ENCODE data around the gene SERPINA4.

Gene SERPINA4

DNA sequence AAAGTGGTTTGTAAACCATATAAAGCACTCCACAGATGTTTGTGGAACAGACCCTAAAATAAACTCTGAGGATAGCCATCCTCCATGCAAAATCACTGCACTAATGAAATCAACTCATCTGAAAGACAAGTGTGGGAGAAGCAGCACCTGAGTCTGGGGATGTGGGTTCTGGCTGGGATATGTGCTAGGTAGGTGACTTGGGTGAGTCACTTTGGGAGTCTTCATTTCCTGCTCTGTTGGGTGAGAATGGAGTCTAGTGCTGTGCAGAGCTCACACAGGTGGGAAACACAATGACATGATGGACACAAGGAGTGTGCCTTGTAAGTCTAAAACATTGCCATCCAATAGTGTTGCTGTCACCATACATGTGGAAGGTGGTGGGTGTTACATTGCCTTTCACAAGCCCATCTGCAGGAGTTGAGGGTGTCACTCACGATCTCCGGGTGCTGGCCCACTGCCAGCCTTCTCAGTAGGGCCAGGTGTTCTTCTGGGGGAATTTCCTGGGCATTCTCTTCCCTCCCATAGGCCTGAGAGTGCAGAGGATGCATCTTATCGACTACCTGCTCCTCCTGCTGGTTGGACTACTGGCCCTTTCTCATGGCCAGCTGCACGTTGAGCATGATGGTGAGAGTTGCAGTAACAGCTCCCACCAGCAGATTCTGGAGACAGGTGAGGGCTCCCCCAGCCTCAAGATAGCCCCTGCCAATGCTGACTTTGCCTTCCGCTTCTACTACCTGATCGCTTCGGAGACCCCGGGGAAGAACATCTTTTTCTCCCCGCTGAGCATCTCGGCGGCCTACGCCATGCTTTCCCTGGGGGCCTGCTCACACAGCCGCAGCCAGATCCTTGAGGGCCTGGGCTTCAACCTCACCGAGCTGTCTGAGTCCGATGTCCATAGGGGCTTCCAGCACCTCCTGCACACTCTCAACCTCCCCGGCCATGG, 2.0 kb downstream of the SERPINA4 start:
- no peak overlapping the region for H3K27ac ChIP-seq (ENCODE audit: low read depth, low read length)
- no peak overlapping the region for H3K4me3 ChIP-seq (ENCODE audit: low read depth in 1 of 5, low read length in 5 of 5)
- H3K36me3 ChIP-seq (ENCODE audit: control insufficient read depth in 5 of 5, insufficient read depth in 5 of 5, low read length in 5 of 5) = no peaks in the 10 kb centered on the region
- H3K9me3 ChIP-seq (ENCODE audit: control insufficient read depth in 5 of 5, low read length in 5 of 5) = no peaks in the 10 kb centered on the region
- H3K4me1 ChIP-seq (ENCODE audit: control insufficient read depth in 5 of 5, insufficient read depth in 5 of 5, low read length in 5 of 5) = no peaks in the 10 kb centered on the region
- H3K27me3 ChIP-seq (ENCODE audit: control insufficient read depth in 5 of 5, insufficient read depth in 4 of 5, low read length in 5 of 5) = peaks cover 0 to 6% (median 0%) of the 10 kb centered on the region in 5 donors
- no peak overlapping the region for H3K9ac ChIP-seq (ENCODE audit: low read length in 5 of 5)

DNA sequence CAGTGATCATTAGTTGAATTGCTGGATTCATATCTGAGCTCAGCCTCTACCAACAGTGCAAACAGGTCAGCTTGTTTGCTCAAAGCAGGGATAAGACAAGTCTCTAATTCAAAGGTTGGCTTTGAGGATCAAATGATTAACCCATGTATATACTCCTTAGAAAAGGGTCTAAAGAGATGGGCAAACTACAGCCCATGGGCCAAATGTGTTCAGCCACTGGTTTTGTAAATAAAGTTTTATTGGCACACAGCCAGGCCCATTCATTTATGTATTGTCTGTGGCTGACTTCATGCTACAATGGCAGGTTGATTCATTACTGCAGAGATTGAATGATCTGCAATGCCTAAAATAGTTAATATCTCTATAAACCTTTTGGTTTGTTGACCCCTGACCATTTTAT, 3.1 kb downstream of the SERPINA4 start:
- Histone ChIP-seq H3K27me3 (ENCODE audit: control insufficient read depth in 5 of 5, insufficient read depth in 4 of 5, low read length in 5 of 5) (peaks cover 0 to 6% (median 0%) of the 10 kb centered on the region in 5 donors), H3K4me3 (ENCODE audit: low read depth in 1 of 5, low read length in 5 of 5) (no peak overlapping the region), H3K36me3 (ENCODE audit: control insufficient read depth in 5 of 5, insufficient read depth in 5 of 5, low read length in 5 of 5) (no peaks in the 10 kb centered on the region), H3K27ac (ENCODE audit: low read depth, low read length) (no peak overlapping the region), H3K4me1 (ENCODE audit: control insufficient read depth in 5 of 5, insufficient read depth in 5 of 5, low read length in 5 of 5) (no peaks in the 10 kb centered on the region), H3K9ac (ENCODE audit: low read length in 5 of 5) (no peak overlapping the region), H3K9me3 (ENCODE audit: control insufficient read depth in 5 of 5, low read length in 5 of 5) (no peaks in the 10 kb centered on the region)

GRCh38 chr14:94568186-94568585, 6.9 kb downstream of the SERPINA4 start:
- H3K4me1 ChIP-seq (ENCODE audit: control insufficient read depth in 5 of 5, insufficient read depth in 5 of 5, low read length in 5 of 5) = peaks cover 0 to 10% (median 7%) of the 10 kb centered on the region in 5 donors
- H3K9me3 ChIP-seq (ENCODE audit: control insufficient read depth in 5 of 5, low read length in 5 of 5) = no peaks in the 10 kb centered on the region
- no peak overlapping the region for H3K9ac ChIP-seq (ENCODE audit: low read length in 5 of 5)
- H3K27me3 ChIP-seq (ENCODE audit: control insufficient read depth in 5 of 5, insufficient read depth in 4 of 5, low read length in 5 of 5) = peaks cover 0 to 8% (median 0%) of the 10 kb centered on the region in 5 donors
- H3K36me3 ChIP-seq (ENCODE audit: control insufficient read depth in 5 of 5, insufficient read depth in 5 of 5, low read length in 5 of 5) = no peaks in the 10 kb centered on the region
- H3K4me3 ChIP-seq (ENCODE audit: low read depth in 1 of 5, low read length in 5 of 5) = no peak overlapping the region
- H3K27ac ChIP-seq (ENCODE audit: low read depth, low read length) = no peak overlapping the region

DNA sequence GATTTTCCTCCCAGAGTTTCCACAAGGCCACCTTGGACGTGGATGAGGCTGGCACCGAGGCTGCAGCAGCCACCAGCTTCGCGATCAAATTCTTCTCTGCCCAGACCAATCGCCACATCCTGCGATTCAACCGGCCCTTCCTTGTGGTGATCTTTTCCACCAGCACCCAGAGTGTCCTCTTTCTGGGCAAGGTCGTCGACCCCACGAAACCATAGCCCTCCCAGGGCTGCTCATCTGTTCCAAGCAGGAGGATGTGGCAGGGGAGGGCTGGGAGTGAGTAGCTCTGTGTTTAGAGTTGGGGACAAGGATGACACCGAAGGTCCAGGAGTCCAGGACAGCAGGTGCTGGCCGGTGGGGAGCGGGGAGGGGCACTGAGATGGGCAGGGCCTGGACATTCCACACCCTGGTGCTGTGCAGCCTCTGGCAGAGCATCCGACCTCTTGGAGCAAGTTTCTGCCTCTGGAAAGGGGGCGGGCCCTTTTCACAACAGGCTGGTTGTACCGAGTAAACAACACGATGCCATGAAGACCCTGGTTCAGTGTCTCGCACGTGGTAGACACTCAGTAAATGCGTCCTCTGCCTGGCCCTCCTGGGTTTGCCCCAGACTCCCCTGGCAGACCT, 8.2 kb downstream of the SERPINA4 start:
- no peak overlapping the region for H3K9ac ChIP-seq (ENCODE audit: low read length in 5 of 5)
- H3K4me1 ChIP-seq (ENCODE audit: control insufficient read depth in 5 of 5, insufficient read depth in 5 of 5, low read length in 5 of 5) = peaks cover 0 to 10% (median 7%) of the 10 kb centered on the region in 5 donors
- no peaks in the 10 kb centered on the region for H3K36me3 ChIP-seq (ENCODE audit: control insufficient read depth in 5 of 5, insufficient read depth in 5 of 5, low read length in 5 of 5)
- H3K9me3 ChIP-seq (ENCODE audit: control insufficient read depth in 5 of 5, low read length in 5 of 5) = no peaks in the 10 kb centered on the region
- H3K27me3 ChIP-seq (ENCODE audit: control insufficient read depth in 5 of 5, insufficient read depth in 4 of 5, low read length in 5 of 5) = peaks cover 0 to 3% (median 0%) of the 10 kb centered on the region in 5 donors
- H3K27ac ChIP-seq (ENCODE audit: low read depth, low read length) = no peak overlapping the region
- no peak overlapping the region for H3K4me3 ChIP-seq (ENCODE audit: low read depth in 1 of 5, low read length in 5 of 5)

GRCh38 chr14:94570002-94570400, 8.8 kb downstream of the SERPINA4 start:
- H3K4me1 ChIP-seq (ENCODE audit: control insufficient read depth in 5 of 5, insufficient read depth in 5 of 5, low read length in 5 of 5) = peaks cover 0 to 10% (median 7%) of the 10 kb centered on the region in 5 donors
- H3K4me3 ChIP-seq (ENCODE audit: low read depth in 1 of 5, low read length in 5 of 5) = no peak overlapping the region
- H3K36me3 ChIP-seq (ENCODE audit: control insufficient read depth in 5 of 5, insufficient read depth in 5 of 5, low read length in 5 of 5) = no peaks in the 10 kb centered on the region
- no peak overlapping the region for H3K9ac ChIP-seq (ENCODE audit: low read length in 5 of 5)
- peaks cover 0 to 3% (median 0%) of the 10 kb centered on the region in 5 donors for H3K27me3 ChIP-seq (ENCODE audit: control insufficient read depth in 5 of 5, insufficient read depth in 4 of 5, low read length in 5 of 5)
- no peak overlapping the region for H3K27ac ChIP-seq (ENCODE audit: low read depth, low read length)
- H3K9me3 ChIP-seq (ENCODE audit: control insufficient read depth in 5 of 5, low read length in 5 of 5) = no peaks in the 10 kb centered on the region

- Histone ChIP-seq H3K27me3 (ENCODE audit: control insufficient read depth in 5 of 5, insufficient read depth in 4 of 5, low read length in 5 of 5) (peaks cover 0 to 3% (median 0%) of the 10 kb centered on the region in 5 donors), H3K4me1 (ENCODE audit: control insufficient read depth in 5 of 5, insufficient read depth in 5 of 5, low read length in 5 of 5) (peaks cover 0 to 10% (median 7%) of the 10 kb centered on the region in 5 donors), H3K9me3 (ENCODE audit: control insufficient read depth in 5 of 5, low read length in 5 of 5) (no peaks in the 10 kb centered on the region), H3K4me3 (ENCODE audit: low read depth in 1 of 5, low read length in 5 of 5) (no peak overlapping the region), H3K9ac (ENCODE audit: low read length in 5 of 5) (no peak overlapping the region), H3K36me3 (ENCODE audit: control insufficient read depth in 5 of 5, insufficient read depth in 5 of 5, low read length in 5 of 5) (no peaks in the 10 kb centered on the region), H3K27ac (ENCODE audit: low read depth, low read length) (no peak overlapping the region)
Observed at GRCh38 chr14:94570440-94570839, 9.2 kb downstream of the SERPINA4 start.

DNA sequence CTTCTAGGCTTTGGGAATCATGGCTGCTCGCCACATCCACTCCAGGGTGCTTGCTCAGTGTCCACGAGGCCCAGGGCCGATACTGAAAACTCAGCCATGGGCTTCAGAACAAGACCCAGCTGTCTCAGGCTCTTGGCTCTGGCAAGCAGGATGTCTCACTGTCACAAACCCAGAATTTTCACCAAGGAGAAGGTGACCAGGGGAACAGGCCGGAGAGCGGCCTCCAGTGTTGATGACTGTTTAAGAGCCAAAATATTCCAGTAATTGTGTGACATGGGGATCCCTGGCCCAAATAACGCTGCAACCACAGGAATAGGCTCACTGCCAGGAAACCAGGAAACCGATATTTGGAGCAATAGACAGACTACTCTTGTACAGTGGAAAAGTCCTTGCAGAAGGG, 10.2 kb downstream of the SERPINA4 start:
- Histone ChIP-seq H3K4me1 (ENCODE audit: control insufficient read depth in 5 of 5, insufficient read depth in 5 of 5, low read length in 5 of 5) (peaks cover 0 to 10% (median 7%) of the 10 kb centered on the region in 5 donors), H3K9ac (ENCODE audit: low read length in 5 of 5) (no peak overlapping the region), H3K27me3 (ENCODE audit: control insufficient read depth in 5 of 5, insufficient read depth in 4 of 5, low read length in 5 of 5) (peaks cover 0 to 4% (median 2%) of the 10 kb centered on the region in 5 donors), H3K4me3 (ENCODE audit: low read depth in 1 of 5, low read length in 5 of 5) (no peak overlapping the region), H3K36me3 (ENCODE audit: control insufficient read depth in 5 of 5, insufficient read depth in 5 of 5, low read length in 5 of 5) (no peaks in the 10 kb centered on the region), H3K9me3 (ENCODE audit: control insufficient read depth in 5 of 5, low read length in 5 of 5) (no peaks in the 10 kb centered on the region), H3K27ac (ENCODE audit: low read depth, low read length) (no peak overlapping the region)

DNA sequence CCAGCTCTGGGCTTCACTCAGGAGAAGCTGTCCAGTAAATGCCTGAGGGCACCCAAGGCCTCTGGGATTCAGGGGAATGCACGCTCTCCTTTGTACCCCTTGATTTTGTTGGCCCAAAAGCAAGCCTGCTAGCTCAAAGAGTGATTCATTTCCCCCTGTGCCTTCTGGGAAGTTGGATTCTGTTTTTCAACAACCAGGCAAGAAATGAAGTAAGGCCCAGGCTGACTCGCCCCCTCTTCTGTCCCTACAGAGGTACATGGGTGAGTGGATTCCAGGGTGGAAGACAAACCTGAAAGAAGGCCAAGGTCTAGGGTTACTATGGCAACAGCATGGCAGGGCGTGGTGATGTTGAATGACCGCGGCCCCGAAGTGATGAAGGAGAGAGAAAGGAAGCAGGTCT, 10.7 kb downstream of the SERPINA4 start:
- Histone ChIP-seq H3K4me3 (ENCODE audit: low read depth in 1 of 5, low read length in 5 of 5) (no peak overlapping the region), H3K36me3 (ENCODE audit: control insufficient read depth in 5 of 5, insufficient read depth in 5 of 5, low read length in 5 of 5) (no peaks in the 10 kb centered on the region), H3K9me3 (ENCODE audit: control insufficient read depth in 5 of 5, low read length in 5 of 5) (no peaks in the 10 kb centered on the region), H3K27ac (ENCODE audit: low read depth, low read length) (no peak overlapping the region), H3K9ac (ENCODE audit: low read length in 5 of 5) (no peak overlapping the region), H3K27me3 (ENCODE audit: control insufficient read depth in 5 of 5, insufficient read depth in 4 of 5, low read length in 5 of 5) (peaks cover 0 to 7% (median 3%) of the 10 kb centered on the region in 5 donors), H3K4me1 (ENCODE audit: control insufficient read depth in 5 of 5, insufficient read depth in 5 of 5, low read length in 5 of 5) (peaks cover 0 to 10% (median 7%) of the 10 kb centered on the region in 5 donors)

DNA sequence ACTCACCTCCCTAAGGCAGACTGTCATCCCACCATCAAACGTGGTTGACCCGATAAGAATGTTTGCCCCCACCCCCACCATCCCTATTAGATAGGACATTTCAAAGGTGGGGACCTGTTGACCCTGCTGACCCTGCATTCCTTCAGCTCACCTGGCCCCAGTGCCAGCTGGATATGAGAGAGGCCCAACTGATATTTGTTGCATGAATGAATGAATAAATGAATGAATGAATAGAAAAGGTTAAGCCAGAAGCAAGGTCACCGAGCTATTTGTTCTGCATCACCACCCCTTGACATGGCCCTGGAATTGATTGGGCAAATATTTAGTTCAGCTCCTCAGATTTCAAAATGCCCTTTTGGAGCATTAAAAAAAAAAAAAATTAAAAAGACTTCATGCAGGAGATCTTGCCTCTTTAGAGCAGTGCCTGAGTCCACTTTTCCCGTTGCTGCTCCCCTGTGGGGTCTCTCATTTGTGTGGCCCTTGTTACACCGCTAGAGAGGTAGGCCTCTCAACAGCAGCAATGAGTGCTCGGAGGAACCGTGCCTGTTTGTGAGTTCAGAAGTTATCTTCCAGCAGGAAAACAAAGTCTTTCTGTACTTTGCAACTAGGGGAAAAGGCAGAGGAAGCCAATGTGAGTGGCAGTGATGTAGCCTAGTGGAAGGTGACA, 11.5 kb downstream of the SERPINA4 start:
- Histone ChIP-seq H3K27me3 (ENCODE audit: control insufficient read depth in 5 of 5, insufficient read depth in 4 of 5, low read length in 5 of 5) (peaks cover 0 to 7% (median 3%) of the 10 kb centered on the region in 5 donors), H3K27ac (ENCODE audit: low read depth, low read length) (no peak overlapping the region), H3K4me1 (ENCODE audit: control insufficient read depth in 5 of 5, insufficient read depth in 5 of 5, low read length in 5 of 5) (peaks cover 0 to 10% (median 7%) of the 10 kb centered on the region in 5 donors), H3K36me3 (ENCODE audit: control insufficient read depth in 5 of 5, insufficient read depth in 5 of 5, low read length in 5 of 5) (no peaks in the 10 kb centered on the region), H3K9me3 (ENCODE audit: control insufficient read depth in 5 of 5, low read length in 5 of 5) (no peaks in the 10 kb centered on the region), H3K4me3 (ENCODE audit: low read depth in 1 of 5, low read length in 5 of 5) (no peak overlapping the region), H3K9ac (ENCODE audit: low read length in 5 of 5) (no peak overlapping the region)

All from subcutaneous abdominal adipose tissue (tissue), 5 donors.